NB4 (cell line): ENCODE measurements around the gene MCF2L.
"Not testable (repeated sequence)": the region's sequence is repeated elsewhere in the genome, so short reads cannot be mapped to it uniquely, and the experiment has no call there.

ENCODE experiments used
- DNase-seq: peaks from one replicate; pipeline ENCODE4 v3.0.0; 2010; ENCODE audit warnings: low read depth
- H3K4me3 ChIP-seq: one replicate; pipeline ENCODE4 v1.5.1; 2011; ENCODE audit warnings: mild to moderate bottlenecking, low read depth, low read length, moderate library complexity
- CTCF ChIP-seq: IDR thresholded peaks from one replicate; pipeline ENCODE4 v1.5.1; 2012; ENCODE audit warnings: low read depth, low read length
- MAX ChIP-seq: IDR thresholded peaks from 2 replicates; pipeline ENCODE4 v1.6.1; 2011; ENCODE audit warnings: low read depth, low read length
- MYC ChIP-seq: IDR thresholded peaks from 2 replicates; pipeline ENCODE4 v1.6.1; 2011; ENCODE audit warnings: low read depth, low read length
- POLR2A ChIP-seq: IDR thresholded peaks from 2 replicates; pipeline ENCODE4 v1.6.1; 2011; ENCODE audit warnings: mild to moderate bottlenecking; ENCODE audit not compliant: insufficient read length; ENCODE audit errors: extremely low read depth

MCF2L gene

DNA sequence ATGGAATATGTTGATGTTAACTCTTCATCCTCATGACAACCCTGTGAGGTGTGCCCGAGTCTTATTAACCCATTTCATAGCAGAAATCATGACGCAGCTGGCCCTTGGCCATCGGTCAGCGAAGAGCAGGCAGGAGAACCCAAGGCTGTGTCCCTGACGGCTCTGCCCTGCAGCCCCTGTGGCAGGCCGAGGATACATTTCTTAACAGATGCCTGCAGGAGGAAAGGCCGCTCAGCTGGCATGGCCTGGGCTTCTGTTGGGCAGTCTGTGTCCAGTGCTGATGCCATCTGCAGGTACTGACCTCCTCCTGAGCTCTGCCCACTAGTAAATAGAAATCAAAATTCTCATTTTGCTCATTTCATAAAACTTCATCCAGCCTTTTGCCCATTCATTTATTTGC lies 35.4 kb upstream of the MCF2L start:
- TF ChIP-seq POLR2A (no peak), MAX (no peak), CTCF (no peak), MYC (no peak)
- DNase-seq = no peak

GRCh38 chr13:112934078-112934477 lies 34.9 kb upstream of the MCF2L start:
- no peak for TF ChIP-seq CTCF
- TF ChIP-seq MAX = peak; percentile 86
- TF ChIP-seq MYC = peak; percentile 51; the same call in 1 of the 2 replicates
- TF ChIP-seq POLR2A = no peak
- peak; percentile 37 for DNase-seq
- no peak overlapping the region for H3K4me3 ChIP-seq

More for the DNA sequence above, 35.4 kb upstream of the MCF2L start:
- H3K4me3 ChIP-seq = no peak overlapping the region

DNA sequence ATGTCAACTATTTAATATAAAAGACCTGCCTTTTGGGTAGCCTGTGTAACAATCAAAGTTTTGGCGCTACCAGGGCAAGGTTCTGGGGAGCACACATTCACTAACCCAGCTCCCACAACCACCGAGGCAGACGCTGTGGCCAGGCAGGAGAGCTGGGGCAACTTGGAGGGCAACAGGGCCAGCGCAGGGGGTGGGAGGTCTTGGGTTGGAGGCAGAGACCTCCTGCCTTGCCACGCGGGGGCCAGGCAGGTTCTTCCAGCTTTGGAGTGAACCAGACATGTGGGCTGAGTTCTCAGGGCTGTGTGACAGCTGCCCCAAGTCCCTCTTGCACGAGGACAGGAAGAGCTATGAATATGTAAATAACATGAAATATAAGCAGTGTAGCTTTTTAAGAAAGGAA lies 30.3 kb upstream of the MCF2L start:
- no peak overlapping the region for H3K4me3 ChIP-seq
- no peak for TF ChIP-seq MYC
- TF ChIP-seq CTCF = no peak
- TF ChIP-seq POLR2A = no peak
- no peak for TF ChIP-seq MAX
- no peak for DNase-seq

GRCh38 chr13:112940236-112940635 lies 28.8 kb upstream of the MCF2L start:
- TF ChIP-seq POLR2A = no peak
- no peak for TF ChIP-seq MYC
- TF ChIP-seq MAX = no peak
- no peak for DNase-seq
- no peak overlapping the region for H3K4me3 ChIP-seq

GRCh38 chr13:112941349-112941748 lies 27.7 kb upstream of the MCF2L start:
- DNase-seq = no peak
- no peak overlapping the region for H3K4me3 ChIP-seq
- TF ChIP-seq MYC = no peak
- no peak for TF ChIP-seq MAX
- no peak for TF ChIP-seq CTCF
- no peak for TF ChIP-seq POLR2A

DNA sequence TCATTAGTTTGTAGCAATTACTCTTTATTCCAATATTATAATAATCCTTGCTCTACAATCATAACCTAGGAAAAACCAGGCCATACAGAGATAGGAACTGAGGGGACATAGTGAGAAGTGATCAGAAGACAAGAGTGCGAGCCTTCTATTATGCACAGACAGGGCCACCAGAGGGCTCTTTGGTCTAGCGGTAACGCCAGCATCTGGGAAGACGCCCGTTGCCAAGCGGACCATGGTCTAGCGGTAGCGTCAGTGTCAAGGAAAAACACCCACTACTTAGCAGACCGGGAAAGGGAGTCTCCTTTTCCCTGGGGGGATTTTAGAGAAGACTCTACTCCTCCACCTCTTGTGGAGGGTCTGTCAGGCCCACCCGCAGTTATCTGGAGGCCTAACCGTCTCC lies 27.2 kb upstream of the MCF2L start:
- peak; percentile 2 for TF ChIP-seq CTCF
- H3K4me3 ChIP-seq, DNase-seq: not testable (repeated sequence)
